ENCODE data around the gene ACTG1. TPM values are rescaled to one million over a fixed set of nuclear protein-coding genes. Genes with fewer than 3 reads are reported as not detected.

The ACTG1 gene
- 5,342 TPM for total RNA-seq (ENCODE audit: unreplicated experiment)
- long read RNA-seq, transcript ACTG1-210 (5 exons, 2,256 nt), result minor isoform, 107 of 3,771 reads
- long read RNA-seq, transcript ACTG1-206 (6 exons, 1,919 nt), result major isoform, 3,427 of 3,771 reads
- long read RNA-seq, transcript ACTG1-214 (7 exons, 1,720 nt), result minor isoform, 107 of 3,771 reads
- long read RNA-seq, transcript ACTG1-212 (4 exons, 1,698 nt), result minor isoform, 17 of 3,771 reads
- long read RNA-seq, partial matches to known transcripts, result 39 of 3,771 reads
- long read RNA-seq, other reads (novel, unspliced or antisense), result 48 of 3,771 reads

- H3K4me3 Mint-ChIP-seq (ENCODE audit: unreplicated experiment), result peak within 1 kb of the TSS; percentile 100
Measured at GRCh38 chr17:81512562-81513371, at the start of gene ACTG1. Gene ACTG1 (minus strand): TSS chr17:81512799. CDS start chr17:81512354, 445 bp downstream.

GRCh38 chr17:81561494-81561885 lies 48.9 kb upstream of the ACTG1 start:
- H3K4me3 Mint-ChIP-seq (ENCODE audit: unreplicated experiment), result no peak overlapping the region
- peaks cover 4% of the 10 kb centered on the region for H3K36me3 Mint-ChIP-seq (ENCODE audit: unreplicated experiment)
- H3K9me3 Mint-ChIP-seq (ENCODE audit: unreplicated experiment), result peaks cover 3% of the 10 kb centered on the region
- no peak for DNase-seq
- TF ChIP-seq CTCF (IDR thresholded peaks at IDR 0.05; ENCODE audit: partially characterized antibody, unreplicated experiment), result no peak
- H3K4me1 Mint-ChIP-seq (ENCODE audit: low read depth, unreplicated experiment), result peaks cover 5% of the 10 kb centered on the region
- H3K27me3 Mint-ChIP-seq (ENCODE audit: unreplicated experiment), result peaks cover 9% of the 10 kb centered on the region
- no peak overlapping the region for H3K27ac Mint-ChIP-seq (ENCODE audit: unreplicated experiment)

More at GRCh38 chr17:81512562-81513371, at the start of gene ACTG1:
- H3K9me3 Mint-ChIP-seq (ENCODE audit: unreplicated experiment), result peaks cover 36% of the 10 kb centered on the region
- peaks cover 10% of the 10 kb centered on the region for H3K4me1 Mint-ChIP-seq (ENCODE audit: low read depth, unreplicated experiment)
- no peak for TF ChIP-seq CTCF (IDR thresholded peaks at IDR 0.05; ENCODE audit: partially characterized antibody, unreplicated experiment)
- peak; percentile 89 for DNase-seq
- H3K36me3 Mint-ChIP-seq (ENCODE audit: unreplicated experiment), result peaks cover 29% of the 10 kb centered on the region
- peak within 1 kb of the TSS; percentile 91 for H3K27ac Mint-ChIP-seq (ENCODE audit: unreplicated experiment)
- H3K27me3 Mint-ChIP-seq (ENCODE audit: unreplicated experiment), result peaks cover 38% of the 10 kb centered on the region

GRCh38 chr17:81558941-81559806 lies 46.6 kb upstream of the ACTG1 start:
- Mint-ChIP-seq H3K4me1 (ENCODE audit: low read depth, unreplicated experiment) (peaks cover 2% of the 10 kb centered on the region), H3K9me3 (ENCODE audit: unreplicated experiment) (peaks cover 3% of the 10 kb centered on the region), H3K36me3 (ENCODE audit: unreplicated experiment) (peaks cover 4% of the 10 kb centered on the region), H3K27me3 (ENCODE audit: unreplicated experiment) (peaks cover 8% of the 10 kb centered on the region), H3K27ac (ENCODE audit: unreplicated experiment) (no peak overlapping the region), H3K4me3 (ENCODE audit: unreplicated experiment) (no peak overlapping the region)
- peak; percentile 24 for DNase-seq
- TF ChIP-seq CTCF (IDR thresholded peaks at IDR 0.05; ENCODE audit: partially characterized antibody, unreplicated experiment), result no peak

- Mint-ChIP-seq H3K4me1 (ENCODE audit: low read depth, unreplicated experiment) (peaks cover 9% of the 10 kb centered on the region), H3K4me3 (ENCODE audit: unreplicated experiment) (no peak overlapping the region), H3K36me3 (ENCODE audit: unreplicated experiment) (peaks cover 4% of the 10 kb centered on the region), H3K27me3 (ENCODE audit: unreplicated experiment) (peaks cover 11% of the 10 kb centered on the region), H3K9me3 (ENCODE audit: unreplicated experiment) (peaks cover 9% of the 10 kb centered on the region), H3K27ac (ENCODE audit: unreplicated experiment) (no peak overlapping the region)
- DNase-seq, result no peak
- no peak for TF ChIP-seq CTCF (IDR thresholded peaks at IDR 0.05; ENCODE audit: partially characterized antibody, unreplicated experiment)
Measured at GRCh38 chr17:81558115-81558468, 45.5 kb upstream of the ACTG1 start.
